Breast epithelium (tissue), 3 donors: ENCODE measurements around the gene CPED1.

Source experiments
- POLR2A ChIP-seq: fragments of 450-650 bp; IDR thresholded peaks from one replicate; pipeline ENCODE4 v1.6.1; 2016; ENCODE audit warnings: antibody characterized with exemption, mild to moderate bottlenecking, moderate library complexity
- POLR2AphosphoS5 ChIP-seq, 3 donors: sonication (generic); formaldehyde crosslinking; IDR thresholded peaks; one replicate each; pipeline ENCODE4 v1.6.1; 2017; ENCODE audit warnings: antibody characterized with exemption in 3 of 3
- TF ChIP-seq, protein P1 (sequence below), 3 donors: fragments of 450-650 bp; IDR thresholded peaks; one replicate each; pipeline ENCODE4 v1.5.1; 2016 to 2017; ENCODE audit warnings: antibody characterized with exemption in 3 of 3, mild to moderate bottlenecking in 3 of 3, moderate library complexity in 3 of 3

- TF ChIP-seq, protein P1, sequence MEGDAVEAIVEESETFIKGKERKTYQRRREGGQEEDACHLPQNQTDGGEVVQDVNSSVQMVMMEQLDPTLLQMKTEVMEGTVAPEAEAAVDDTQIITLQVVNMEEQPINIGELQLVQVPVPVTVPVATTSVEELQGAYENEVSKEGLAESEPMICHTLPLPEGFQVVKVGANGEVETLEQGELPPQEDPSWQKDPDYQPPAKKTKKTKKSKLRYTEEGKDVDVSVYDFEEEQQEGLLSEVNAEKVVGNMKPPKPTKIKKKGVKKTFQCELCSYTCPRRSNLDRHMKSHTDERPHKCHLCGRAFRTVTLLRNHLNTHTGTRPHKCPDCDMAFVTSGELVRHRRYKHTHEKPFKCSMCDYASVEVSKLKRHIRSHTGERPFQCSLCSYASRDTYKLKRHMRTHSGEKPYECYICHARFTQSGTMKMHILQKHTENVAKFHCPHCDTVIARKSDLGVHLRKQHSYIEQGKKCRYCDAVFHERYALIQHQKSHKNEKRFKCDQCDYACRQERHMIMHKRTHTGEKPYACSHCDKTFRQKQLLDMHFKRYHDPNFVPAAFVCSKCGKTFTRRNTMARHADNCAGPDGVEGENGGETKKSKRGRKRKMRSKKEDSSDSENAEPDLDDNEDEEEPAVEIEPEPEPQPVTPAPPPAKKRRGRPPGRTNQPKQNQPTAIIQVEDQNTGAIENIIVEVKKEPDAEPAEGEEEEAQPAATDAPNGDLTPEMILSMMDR (IDR thresholded peaks at IDR 0.05) = no peak
- TF ChIP-seq POLR2A (no peak), POLR2AphosphoS5 (IDR thresholded peaks at IDR 0.05) (no peak)
Measured at GRCh38 chr7:121002757-121003200, 14.3 kb downstream of the CPED1 start.
